Karpas-422 (cell line): ENCODE data around the gene UST. TPM values are rescaled to one million over a fixed set of nuclear protein-coding genes. Genes with fewer than 3 reads are reported as not detected.

ENCODE experiments used
- DNase-seq: peaks from one replicate; pipeline ENCODE4 v3.0.0-alpha.2; 2015
- H2AFZ ChIP-seq: fragments of 200-600 bp; sonication (generic); 2 replicates; pipeline ENCODE4 v1.6.1; 2014; ENCODE audit warnings: antibody characterized with exemption, low read length, mixed read lengths
- H3K27ac ChIP-seq: fragments of 200-600 bp; sonication (generic); 2 replicates; pipeline ENCODE4 v1.5.1; 2014; ENCODE audit warnings: mild to moderate bottlenecking, low read length, moderate library complexity
- H3K27me3 ChIP-seq: fragments of 200-600 bp; sonication (generic); 2 replicates; pipeline ENCODE4 v1.6.1; 2014; ENCODE audit warnings: low read length, mixed read lengths
- H3K36me3 ChIP-seq: fragments of 200-600 bp; sonication (generic); 2 replicates; pipeline ENCODE4 v1.6.1; 2014; ENCODE audit warnings: low read length, mixed read lengths; ENCODE audit not compliant: insufficient read depth
- H3K4me1 ChIP-seq: fragments of 200-600 bp; sonication (generic); 2 replicates; pipeline ENCODE4 v1.6.1; 2014; ENCODE audit warnings: mild to moderate bottlenecking, low read length, mixed read lengths
- H3K4me2 ChIP-seq: fragments of 200-600 bp; sonication (generic); 2 replicates; pipeline ENCODE4 v1.6.1; 2014; ENCODE audit warnings: low read length, low read depth, mild to moderate bottlenecking; ENCODE audit not compliant: poor library complexity, severe bottlenecking
- H3K4me3 ChIP-seq: fragments of 200-600 bp; sonication (generic); 2 replicates; pipeline ENCODE4 v1.5.1; 2014; ENCODE audit warnings: mild to moderate bottlenecking, antibody characterized with exemption, low read length, mixed read lengths
- H3K79me2 ChIP-seq: fragments of 200-600 bp; sonication (generic); 2 replicates; pipeline ENCODE4 v1.6.1; 2014; ENCODE audit warnings: mild to moderate bottlenecking, low read length, mixed read lengths
- H3K9ac ChIP-seq: fragments of 200-600 bp; sonication (generic); 2 replicates; pipeline ENCODE4 v1.6.0; 2014; ENCODE audit warnings: low read length
- H3K9me2 ChIP-seq: fragments of 200-600 bp; sonication (generic), shearing (Covaris generic); replicated peaks from 2 replicates; pipeline ENCODE4 v1.6.0; 2014; ENCODE audit warnings: mild to moderate bottlenecking, low read length, moderate library complexity; ENCODE audit not compliant: insufficient read depth
- H3K9me3 ChIP-seq: fragments of 300-700, 200-600 bp; sonication (generic); 2 replicates; pipeline ENCODE4 v1.6.1; 2014; ENCODE audit warnings: low read length, mixed read lengths
- H4K20me1 ChIP-seq: fragments of 200-600 bp; sonication (generic); 2 replicates; pipeline ENCODE4 v1.6.1; 2014; ENCODE audit warnings: mild to moderate bottlenecking, antibody characterized with exemption, low read length, low read depth; ENCODE audit not compliant: insufficient read depth
- total RNA-seq: library from RNA; depleted of rRNA; stranded (reverse); fragments of >200 nt; shearing (Covaris generic); gene quantifications from 2 replicates; pipeline ENCODE4 v1.2.3, GENCODE V29; 2014; ENCODE audit warnings: low replicate concordance

Gene UST
- total RNA-seq, 1 experiment from 2014 or later = 0.15 TPM

DNA sequence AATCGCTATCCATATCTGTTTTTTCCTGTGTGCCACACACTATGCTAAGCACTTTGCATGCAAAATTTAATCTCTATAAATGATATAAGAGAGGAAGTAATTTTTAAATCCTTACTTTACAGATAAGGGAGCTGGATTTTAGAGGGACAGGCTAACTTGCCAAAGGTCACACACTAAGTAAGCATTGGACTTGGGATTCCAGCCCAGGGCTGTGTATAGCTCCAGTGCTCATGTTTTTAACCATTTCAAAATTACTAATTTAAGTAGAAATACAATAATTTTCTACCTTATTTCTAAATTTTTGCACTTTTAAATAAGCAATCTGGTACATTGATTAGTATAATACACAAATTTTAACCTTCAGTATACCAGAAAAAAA lies 144.6 kb downstream of the UST start:
- no peaks in the 10 kb centered on the region for H3K9me2 ChIP-seq
- no peaks in the 10 kb centered on the region for H3K79me2 ChIP-seq
- no peaks in the 10 kb centered on the region for H3K9me3 ChIP-seq
- H2AFZ ChIP-seq = no peak overlapping the region
- H3K9ac ChIP-seq = no peak overlapping the region
- no peaks in the 10 kb centered on the region for H3K4me1 ChIP-seq
- no peak overlapping the region for H3K4me3 ChIP-seq
- no peak for DNase-seq
- no peak overlapping the region for H3K4me2 ChIP-seq
- H3K36me3 ChIP-seq = no peaks in the 10 kb centered on the region
- no peaks in the 10 kb centered on the region for H4K20me1 ChIP-seq
- no peaks in the 10 kb centered on the region for H3K27me3 ChIP-seq
- no peak overlapping the region for H3K27ac ChIP-seq

DNA sequence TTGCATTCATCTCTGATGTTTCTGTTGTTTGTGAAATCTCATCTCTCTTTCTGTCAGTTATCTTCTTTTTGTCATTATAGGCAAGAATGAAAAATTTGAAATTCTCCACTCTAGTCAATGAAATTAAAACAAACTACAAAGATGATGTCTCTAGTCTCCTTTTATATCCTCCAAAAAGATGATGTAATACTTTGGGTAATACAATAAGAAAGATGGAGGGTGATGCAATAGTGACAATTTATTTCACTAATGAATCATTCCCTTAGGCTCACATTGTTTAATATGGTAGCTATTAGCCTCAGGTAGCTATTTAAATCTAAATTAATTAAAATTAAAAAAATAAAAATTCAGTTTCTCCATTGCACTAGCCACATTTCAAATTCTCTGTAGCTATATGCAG lies 145.4 kb downstream of the UST start:
- DNase-seq = no peak
- Histone ChIP-seq H4K20me1 (no peaks in the 10 kb centered on the region), H2AFZ (no peak overlapping the region), H3K27me3 (no peaks in the 10 kb centered on the region), H3K36me3 (no peaks in the 10 kb centered on the region), H3K4me2 (no peak overlapping the region), H3K4me3 (no peak overlapping the region), H3K9me3 (no peaks in the 10 kb centered on the region), H3K9me2 (no peaks in the 10 kb centered on the region), H3K27ac (no peak overlapping the region), H3K4me1 (no peaks in the 10 kb centered on the region), H3K9ac (no peak overlapping the region), H3K79me2 (no peaks in the 10 kb centered on the region)

GRCh38 chr6:148893073-148893472 lies 146.2 kb downstream of the UST start:
- Histone ChIP-seq H3K27ac (no peak overlapping the region), H3K27me3 (no peaks in the 10 kb centered on the region), H3K79me2 (no peaks in the 10 kb centered on the region), H4K20me1 (no peaks in the 10 kb centered on the region), H3K4me2 (no peak overlapping the region), H3K9me2 (no peaks in the 10 kb centered on the region), H3K9me3 (no peaks in the 10 kb centered on the region), H3K4me1 (no peaks in the 10 kb centered on the region), H3K36me3 (no peaks in the 10 kb centered on the region), H3K9ac (no peak overlapping the region), H2AFZ (no peak overlapping the region), H3K4me3 (no peak overlapping the region)
- DNase-seq = no peak

- no peaks in the 10 kb centered on the region for H3K9me2 ChIP-seq
- H3K4me3 ChIP-seq = no peak overlapping the region
- no peak overlapping the region for H3K27ac ChIP-seq
- no peak for DNase-seq
- no peaks in the 10 kb centered on the region for H4K20me1 ChIP-seq
- H3K79me2 ChIP-seq = no peaks in the 10 kb centered on the region
- no peaks in the 10 kb centered on the region for H3K9me3 ChIP-seq
- no peaks in the 10 kb centered on the region for H3K27me3 ChIP-seq
- no peak overlapping the region for H2AFZ ChIP-seq
- no peak overlapping the region for H3K9ac ChIP-seq
- H3K4me1 ChIP-seq = no peaks in the 10 kb centered on the region
- H3K4me2 ChIP-seq = no peak overlapping the region
- no peaks in the 10 kb centered on the region for H3K36me3 ChIP-seq
These were observed 146.7 kb downstream of the UST start for GRCh38 chr6:148893481-148893880.

- no peak overlapping the region for H2AFZ ChIP-seq
- H3K9me3 ChIP-seq = no peaks in the 10 kb centered on the region
- H3K9me2 ChIP-seq = no peaks in the 10 kb centered on the region
- H3K4me1 ChIP-seq = no peaks in the 10 kb centered on the region
- no peak overlapping the region for H3K9ac ChIP-seq
- H3K4me2 ChIP-seq = no peak overlapping the region
- no peaks in the 10 kb centered on the region for H4K20me1 ChIP-seq
- H3K27ac ChIP-seq = no peak overlapping the region
- no peak overlapping the region for H3K4me3 ChIP-seq
- no peaks in the 10 kb centered on the region for H3K27me3 ChIP-seq
- H3K79me2 ChIP-seq = no peaks in the 10 kb centered on the region
- no peaks in the 10 kb centered on the region for H3K36me3 ChIP-seq
- DNase-seq = no peak
These were observed 151.7 kb downstream of the UST start for GRCh38 chr6:148898376-148899014.

GRCh38 chr6:148904896-148905870 lies 158.4 kb downstream of the UST start:
- Histone ChIP-seq H3K27me3 (no peaks in the 10 kb centered on the region), H3K4me1 (no peaks in the 10 kb centered on the region), H3K79me2 (no peaks in the 10 kb centered on the region), H3K4me3 (no peak overlapping the region), H3K27ac (no peak overlapping the region), H3K9me3 (no peaks in the 10 kb centered on the region), H2AFZ (no peak overlapping the region), H3K9me2 (no peaks in the 10 kb centered on the region), H4K20me1 (no peaks in the 10 kb centered on the region), H3K9ac (no peak overlapping the region), H3K4me2 (no peak overlapping the region), H3K36me3 (no peaks in the 10 kb centered on the region)
- DNase-seq = no peak

DNA sequence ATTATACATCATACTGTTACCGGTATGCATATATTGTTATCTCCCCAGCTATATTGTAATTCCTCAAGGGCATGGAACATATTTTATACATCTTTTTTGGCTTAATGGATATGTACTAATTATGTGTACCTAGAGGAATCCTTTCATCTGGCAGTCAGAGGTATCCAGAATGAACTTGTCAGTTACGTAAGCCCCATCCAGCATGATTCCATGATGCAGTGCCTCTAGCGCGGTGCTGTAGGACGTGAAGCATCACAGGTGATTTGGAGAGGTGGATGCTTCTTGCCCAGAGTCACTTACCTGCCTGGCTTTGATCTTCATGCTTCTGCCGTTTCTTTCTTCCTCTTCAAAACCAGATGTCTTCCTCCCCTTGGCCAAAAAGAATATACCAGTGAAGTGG lies 159.1 kb downstream of the UST start:
- Histone ChIP-seq H3K27me3 (no peaks in the 10 kb centered on the region), H3K9ac (no peak overlapping the region), H3K4me1 (no peaks in the 10 kb centered on the region), H3K79me2 (no peaks in the 10 kb centered on the region), H3K4me2 (no peak overlapping the region), H3K9me3 (no peaks in the 10 kb centered on the region), H3K36me3 (no peaks in the 10 kb centered on the region), H3K27ac (no peak overlapping the region), H3K4me3 (no peak overlapping the region), H2AFZ (no peak overlapping the region), H4K20me1 (no peaks in the 10 kb centered on the region), H3K9me2 (no peaks in the 10 kb centered on the region)
- DNase-seq = no peak

DNA sequence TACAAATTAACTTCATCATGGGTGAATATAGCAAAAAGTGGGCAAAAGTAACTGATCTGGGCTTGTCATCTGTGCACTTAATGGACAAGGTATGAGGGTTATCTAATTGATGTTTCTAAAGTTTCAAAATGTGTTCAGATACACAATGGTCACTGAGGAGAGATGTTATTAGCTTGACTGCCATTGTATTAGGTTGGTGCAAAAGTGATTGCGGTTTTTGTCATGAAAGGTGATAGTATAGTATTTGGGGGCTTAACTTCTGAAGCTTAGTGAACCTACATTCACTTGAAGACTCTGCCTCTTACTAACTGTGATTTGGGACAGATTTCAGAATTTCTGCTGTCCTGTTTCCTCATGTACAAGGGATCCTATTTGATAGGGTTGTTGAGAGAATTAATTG lies 159.6 kb downstream of the UST start:
- no peaks in the 10 kb centered on the region for H3K27me3 ChIP-seq

More for the DNA sequence above, 159.6 kb downstream of the UST start:
- Histone ChIP-seq H3K9ac (no peak overlapping the region), H3K4me2 (no peak overlapping the region), H3K36me3 (no peaks in the 10 kb centered on the region), H3K27ac (no peak overlapping the region), H2AFZ (no peak overlapping the region), H3K9me2 (no peaks in the 10 kb centered on the region), H3K9me3 (no peaks in the 10 kb centered on the region), H3K4me3 (no peak overlapping the region), H3K4me1 (no peaks in the 10 kb centered on the region), H4K20me1 (no peaks in the 10 kb centered on the region), H3K79me2 (no peaks in the 10 kb centered on the region)
- no peak for DNase-seq
